ENCODE data around the gene KCNC4.

DNA sequence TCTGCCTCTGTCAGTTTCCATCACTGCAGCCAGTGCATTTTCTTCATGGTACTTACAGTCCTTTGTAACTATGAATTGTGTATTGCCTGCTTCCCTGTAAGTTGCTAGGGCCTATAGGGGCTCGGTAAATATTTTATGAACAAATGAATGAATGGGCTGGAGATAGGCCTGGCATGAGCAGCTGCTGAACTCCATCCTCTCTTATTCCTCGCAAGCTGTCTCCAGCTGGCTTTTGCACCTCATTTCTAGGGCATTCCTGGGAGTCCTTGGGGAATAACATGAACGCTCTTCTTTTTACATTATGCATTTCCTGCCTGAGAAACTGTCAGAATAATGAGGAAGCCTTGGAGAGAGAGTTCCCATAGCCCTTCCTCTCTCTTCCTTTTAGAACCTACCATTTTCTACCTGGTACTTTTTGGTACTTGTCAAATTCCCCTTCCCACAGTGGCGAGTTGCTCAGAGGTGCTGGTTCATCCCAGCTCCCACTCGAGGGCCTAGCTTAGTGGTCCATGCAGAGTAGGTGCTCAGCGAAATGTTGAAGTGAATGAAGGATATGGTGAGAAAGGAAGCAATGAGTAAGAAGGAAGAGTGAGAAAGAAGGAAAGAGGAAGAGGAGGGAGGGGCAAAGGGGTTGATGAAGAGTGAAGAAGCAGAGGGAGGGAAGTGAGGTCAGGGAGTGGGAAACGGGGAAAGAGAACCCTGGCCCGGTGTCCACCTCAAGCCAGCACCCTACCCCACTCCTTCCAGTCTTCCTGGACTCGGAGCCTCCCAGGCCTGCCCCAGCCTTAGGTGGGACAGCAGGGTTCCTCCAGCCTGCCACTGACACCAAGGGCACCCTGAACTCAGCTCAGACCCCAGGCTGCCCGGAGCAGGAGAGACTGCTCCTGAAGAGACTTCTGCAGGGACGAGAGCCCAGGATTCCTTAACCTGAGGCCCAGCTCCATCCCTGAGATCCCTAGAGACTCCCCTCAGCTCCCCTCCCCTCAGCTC is 29.6 kb downstream of the KCNC4 start:
- TF ChIP-seq EP300 (IDR thresholded peaks at IDR 0.05), result no peak
- TF ChIP-seq, protein P1, sequence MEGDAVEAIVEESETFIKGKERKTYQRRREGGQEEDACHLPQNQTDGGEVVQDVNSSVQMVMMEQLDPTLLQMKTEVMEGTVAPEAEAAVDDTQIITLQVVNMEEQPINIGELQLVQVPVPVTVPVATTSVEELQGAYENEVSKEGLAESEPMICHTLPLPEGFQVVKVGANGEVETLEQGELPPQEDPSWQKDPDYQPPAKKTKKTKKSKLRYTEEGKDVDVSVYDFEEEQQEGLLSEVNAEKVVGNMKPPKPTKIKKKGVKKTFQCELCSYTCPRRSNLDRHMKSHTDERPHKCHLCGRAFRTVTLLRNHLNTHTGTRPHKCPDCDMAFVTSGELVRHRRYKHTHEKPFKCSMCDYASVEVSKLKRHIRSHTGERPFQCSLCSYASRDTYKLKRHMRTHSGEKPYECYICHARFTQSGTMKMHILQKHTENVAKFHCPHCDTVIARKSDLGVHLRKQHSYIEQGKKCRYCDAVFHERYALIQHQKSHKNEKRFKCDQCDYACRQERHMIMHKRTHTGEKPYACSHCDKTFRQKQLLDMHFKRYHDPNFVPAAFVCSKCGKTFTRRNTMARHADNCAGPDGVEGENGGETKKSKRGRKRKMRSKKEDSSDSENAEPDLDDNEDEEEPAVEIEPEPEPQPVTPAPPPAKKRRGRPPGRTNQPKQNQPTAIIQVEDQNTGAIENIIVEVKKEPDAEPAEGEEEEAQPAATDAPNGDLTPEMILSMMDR (IDR thresholded peaks at IDR 0.05), result no peak
- no peak for TF ChIP-seq POLR2A (IDR thresholded peaks at IDR 0.05)
- TF ChIP-seq POLR2AphosphoS5 (IDR thresholded peaks at IDR 0.05), result no peak
